GM23338 (cell line): ENCODE measurements around the gene YTHDF1. TPM values are rescaled to one million over a fixed set of nuclear protein-coding genes. Genes with fewer than 3 reads are reported as not detected.

Experiments
- ATAC-seq: fragments of 200-7000 bp; cut with Tn5 transposase; 3 replicates; pipeline ENCODE4 v1.9.1; 2020
- DNase-seq: peaks from one replicate; pipeline ENCODE4 v3.0.0-alpha.2; 2015; ENCODE audit warnings: low spot score
- H2AFZ ChIP-seq: fragments of 200-600 bp; sonication (generic); 2 replicates; pipeline ENCODE4 v1.8.0; 2016; ENCODE audit warnings: antibody characterized with exemption, mild to moderate bottlenecking, moderate library complexity
- H3F3A ChIP-seq: fragments of 200-600 bp; sonication (generic); replicated peaks from 2 replicates; pipeline ENCODE4 v1.8.0; 2017; ENCODE audit warnings: antibody characterized with exemption, mixed run types, low read depth
- H3K27ac ChIP-seq: fragments of 200-600 bp; sonication (generic); 2 replicates; pipeline ENCODE4 v1.6.1; 2016; ENCODE audit warnings: low read depth
- H3K27me3 ChIP-seq: fragments of 200-600 bp; sonication (generic); 2 replicates; pipeline ENCODE4 v1.8.0; 2016; ENCODE audit warnings: mild to moderate bottlenecking, mixed run types, moderate library complexity; ENCODE audit not compliant: insufficient read depth
- H3K36me3 ChIP-seq: fragments of 200-600 bp; sonication (generic); 2 replicates; pipeline ENCODE4 v1.8.0; 2016; ENCODE audit warnings: mild to moderate bottlenecking; ENCODE audit not compliant: insufficient read depth
- H3K4me1 ChIP-seq: fragments of 200-600 bp; sonication (generic); 2 replicates; pipeline ENCODE4 v1.8.0; 2016; ENCODE audit warnings: mild to moderate bottlenecking, moderate library complexity; ENCODE audit not compliant: insufficient read depth
- H3K4me2 ChIP-seq: fragments of 200-600 bp; sonication (generic); 2 replicates; pipeline ENCODE4 v1.7.1; 2017; ENCODE audit warnings: mixed run types
- H3K4me3 ChIP-seq: fragments of 200-600 bp; sonication (generic); 2 replicates; pipeline ENCODE4 v1.6.1; 2016; ENCODE audit warnings: mixed run types
- H3K79me2 ChIP-seq: fragments of 200-600 bp; sonication (generic); replicated peaks from 2 replicates; pipeline ENCODE4 v1.8.0; 2017; ENCODE audit warnings: mild to moderate bottlenecking; ENCODE audit not compliant: insufficient read depth
- H3K9me2 ChIP-seq: fragments of 200-600 bp; sonication (generic); 2 replicates; pipeline ENCODE4 v1.8.0; 2017; ENCODE audit not compliant: insufficient read depth
- H4K20me1 ChIP-seq: fragments of 200-600 bp; sonication (generic); replicated peaks from 2 replicates; pipeline ENCODE4 v1.8.0; 2017; ENCODE audit warnings: mild to moderate bottlenecking; ENCODE audit not compliant: insufficient read depth
- H3K27ac Mint-ChIP-seq: 2 replicates; pipeline ENCODE4 v1.8.0; 2020; ENCODE audit warnings: inconsistent platforms, mild to moderate bottlenecking, moderate library complexity, mixed read lengths
- H3K27me3 Mint-ChIP-seq: 3 replicates; pipeline ENCODE4 v1.8.0; 2022; ENCODE audit warnings: low read depth, mild to moderate bottlenecking, moderate library complexity, mixed read lengths, inconsistent platforms; ENCODE audit not compliant: insufficient read depth, poor library complexity
- H3K36me3 Mint-ChIP-seq: 3 replicates; pipeline ENCODE4 v1.8.0; 2021; ENCODE audit warnings: low read depth, mild to moderate bottlenecking, inconsistent platforms, moderate library complexity, mixed read lengths
- H3K4me1 Mint-ChIP-seq: 3 replicates; pipeline ENCODE4 v1.8.0; 2020; ENCODE audit warnings: mild to moderate bottlenecking, inconsistent platforms, mixed read lengths
- H3K4me3 Mint-ChIP-seq: 3 replicates; pipeline ENCODE4 v1.8.0; 2021; ENCODE audit warnings: moderate library complexity, mild to moderate bottlenecking, inconsistent platforms, mixed read lengths
- H3K9me3 Mint-ChIP-seq: 3 replicates; pipeline ENCODE4 v1.8.0; 2020; ENCODE audit warnings: moderate library complexity, mild to moderate bottlenecking, inconsistent platforms, mixed read lengths
- CREB1 ChIP-seq: fragments of 250-450 bp; sonication (Bioruptor Pico); IDR thresholded peaks from 2 replicates; pipeline ENCODE4 v1.5.0; 2020; ENCODE audit warnings: low read depth, mild to moderate bottlenecking, moderate library complexity
- EZH2 ChIP-seq: fragments of 200-600 bp; sonication (generic); IDR thresholded peaks from one replicate; pipeline ENCODE4 v1.8.0; 2017; ENCODE audit warnings: antibody characterized with exemption, mild to moderate bottlenecking, low read depth; ENCODE audit not compliant: unreplicated experiment
- EZH2phosphoT487 ChIP-seq: fragments of 200-600 bp; sonication (generic); IDR thresholded peaks from one replicate; pipeline ENCODE4 v1.8.1; 2018; ENCODE audit warnings: antibody characterized with exemption; ENCODE audit not compliant: unreplicated experiment
- JUNB ChIP-seq: IDR thresholded peaks from one replicate; pipeline ENCODE4 v1.6.1; 2016; ENCODE audit warnings: antibody characterized with exemption; ENCODE audit not compliant: unreplicated experiment
- POLR2AphosphoS5 ChIP-seq: IDR thresholded peaks from 2 replicates; pipeline ENCODE4 v1.6.1; 2016; ENCODE audit warnings: antibody characterized with exemption, low read depth
- ZNF114 ChIP-seq: fragments of 250-450 bp; sonication (Bioruptor Pico); IDR thresholded peaks from 2 replicates; pipeline ENCODE4 v1.5.0; 2020; ENCODE audit warnings: mild to moderate bottlenecking, moderate library complexity
- ZNF331 ChIP-seq: fragments of 250-450 bp; sonication (Bioruptor Pico); IDR thresholded peaks from 2 replicates; pipeline ENCODE4 v1.5.0; 2020; ENCODE audit warnings: low read depth, mild to moderate bottlenecking, moderate library complexity
- polyA plus RNA-seq: library from polyadenylated mRNA; unstranded; fragments of >200 nt; fragmentation: Nextera tagmentation; extraction: Ambion mirVana; gene quantifications from 2 replicates; pipeline ENCODE4 v1.2.1, GENCODE V29; 2016
- total RNA-seq: library from RNA; depleted of rRNA; stranded (reverse); fragments of >200 nt; shearing (Covaris generic); gene quantifications from 2 replicates; pipeline ENCODE4 v1.2.3, GENCODE V29; 2014
- TF ChIP-seq, protein P1 (sequence below): IDR thresholded peaks from one replicate; pipeline ENCODE4 v1.6.1; 2018; ENCODE audit warnings: antibody characterized with exemption; ENCODE audit not compliant: unreplicated experiment
- TF ChIP-seq, protein P2 (sequence below), 2 experiments: fragments of 200-600 bp in 1 of 2; sonication (generic) in 1 of 2; conservative IDR thresholded peaks; 2 replicates each; pipeline versions ENCODE4 v1.5.1 to v1.6.1; 2016 to 2017; ENCODE audit warnings: antibody characterized with exemption in 2 of 2, low read depth in 2 of 2, mild to moderate bottlenecking in 2 of 2, moderate library complexity in 1 of 2
- TF ChIP-seq, protein P3 (sequence below): IDR thresholded peaks from 2 replicates; pipeline ENCODE4 v1.6.1; 2016; ENCODE audit warnings: antibody characterized with exemption

YTHDF1 gene
- total and polyA plus RNA-seq, 2 experiments from 2014 or later = 30.9 to 64.3 TPM

DNA sequence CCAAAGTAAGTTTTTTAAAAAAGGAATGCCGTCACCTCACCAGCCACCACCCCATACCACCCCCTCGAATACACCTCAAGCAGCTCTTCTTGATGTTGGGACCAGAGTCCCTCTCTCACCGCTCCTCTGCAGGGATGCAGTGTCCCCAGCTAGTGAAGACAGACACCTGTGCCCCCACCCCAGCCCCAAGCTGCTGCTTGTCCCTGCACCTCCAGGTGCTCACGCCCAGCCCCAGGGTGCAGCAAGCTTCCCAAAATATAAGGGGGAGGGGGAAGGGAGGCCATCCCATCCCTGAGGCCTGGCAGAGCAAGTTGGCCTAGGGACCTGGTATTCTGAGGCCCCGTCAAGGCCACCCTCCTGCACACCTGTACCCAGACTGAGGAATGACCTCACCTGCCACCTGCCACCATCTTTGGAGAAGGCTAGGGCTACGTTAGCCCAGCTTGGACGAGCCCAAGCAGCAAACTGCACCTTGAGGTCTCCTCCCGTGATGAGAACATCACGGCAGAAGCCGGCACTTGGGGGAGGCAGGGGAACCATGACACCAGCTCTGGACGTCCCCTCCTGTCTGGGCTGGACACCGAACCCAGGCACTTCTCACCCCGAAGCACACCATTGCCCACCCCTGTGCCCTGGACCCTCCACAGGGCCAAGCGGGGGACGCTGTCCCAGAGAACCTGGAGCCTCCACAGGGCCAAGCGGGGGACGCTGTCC, 25.9 kb downstream of the YTHDF1 start (continued):
- TF ChIP-seq, protein P1, sequence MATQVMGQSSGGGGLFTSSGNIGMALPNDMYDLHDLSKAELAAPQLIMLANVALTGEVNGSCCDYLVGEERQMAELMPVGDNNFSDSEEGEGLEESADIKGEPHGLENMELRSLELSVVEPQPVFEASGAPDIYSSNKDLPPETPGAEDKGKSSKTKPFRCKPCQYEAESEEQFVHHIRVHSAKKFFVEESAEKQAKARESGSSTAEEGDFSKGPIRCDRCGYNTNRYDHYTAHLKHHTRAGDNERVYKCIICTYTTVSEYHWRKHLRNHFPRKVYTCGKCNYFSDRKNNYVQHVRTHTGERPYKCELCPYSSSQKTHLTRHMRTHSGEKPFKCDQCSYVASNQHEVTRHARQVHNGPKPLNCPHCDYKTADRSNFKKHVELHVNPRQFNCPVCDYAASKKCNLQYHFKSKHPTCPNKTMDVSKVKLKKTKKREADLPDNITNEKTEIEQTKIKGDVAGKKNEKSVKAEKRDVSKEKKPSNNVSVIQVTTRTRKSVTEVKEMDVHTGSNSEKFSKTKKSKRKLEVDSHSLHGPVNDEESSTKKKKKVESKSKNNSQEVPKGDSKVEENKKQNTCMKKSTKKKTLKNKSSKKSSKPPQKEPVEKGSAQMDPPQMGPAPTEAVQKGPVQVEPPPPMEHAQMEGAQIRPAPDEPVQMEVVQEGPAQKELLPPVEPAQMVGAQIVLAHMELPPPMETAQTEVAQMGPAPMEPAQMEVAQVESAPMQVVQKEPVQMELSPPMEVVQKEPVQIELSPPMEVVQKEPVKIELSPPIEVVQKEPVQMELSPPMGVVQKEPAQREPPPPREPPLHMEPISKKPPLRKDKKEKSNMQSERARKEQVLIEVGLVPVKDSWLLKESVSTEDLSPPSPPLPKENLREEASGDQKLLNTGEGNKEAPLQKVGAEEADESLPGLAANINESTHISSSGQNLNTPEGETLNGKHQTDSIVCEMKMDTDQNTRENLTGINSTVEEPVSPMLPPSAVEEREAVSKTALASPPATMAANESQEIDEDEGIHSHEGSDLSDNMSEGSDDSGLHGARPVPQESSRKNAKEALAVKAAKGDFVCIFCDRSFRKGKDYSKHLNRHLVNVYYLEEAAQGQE = no peak
- TF ChIP-seq ZNF114 (CRISPR knock-in tag) (no peak), POLR2AphosphoS5 (no peak), CREB1 (CRISPR knock-in tag) (no peak), EZH2 (no peak)
- TF ChIP-seq, protein P2, sequence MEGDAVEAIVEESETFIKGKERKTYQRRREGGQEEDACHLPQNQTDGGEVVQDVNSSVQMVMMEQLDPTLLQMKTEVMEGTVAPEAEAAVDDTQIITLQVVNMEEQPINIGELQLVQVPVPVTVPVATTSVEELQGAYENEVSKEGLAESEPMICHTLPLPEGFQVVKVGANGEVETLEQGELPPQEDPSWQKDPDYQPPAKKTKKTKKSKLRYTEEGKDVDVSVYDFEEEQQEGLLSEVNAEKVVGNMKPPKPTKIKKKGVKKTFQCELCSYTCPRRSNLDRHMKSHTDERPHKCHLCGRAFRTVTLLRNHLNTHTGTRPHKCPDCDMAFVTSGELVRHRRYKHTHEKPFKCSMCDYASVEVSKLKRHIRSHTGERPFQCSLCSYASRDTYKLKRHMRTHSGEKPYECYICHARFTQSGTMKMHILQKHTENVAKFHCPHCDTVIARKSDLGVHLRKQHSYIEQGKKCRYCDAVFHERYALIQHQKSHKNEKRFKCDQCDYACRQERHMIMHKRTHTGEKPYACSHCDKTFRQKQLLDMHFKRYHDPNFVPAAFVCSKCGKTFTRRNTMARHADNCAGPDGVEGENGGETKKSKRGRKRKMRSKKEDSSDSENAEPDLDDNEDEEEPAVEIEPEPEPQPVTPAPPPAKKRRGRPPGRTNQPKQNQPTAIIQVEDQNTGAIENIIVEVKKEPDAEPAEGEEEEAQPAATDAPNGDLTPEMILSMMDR (conservative IDR thresholded peaks at IDR 0.05; ENCODE audit: low read depth in 2 of 2) = no peak
- TF ChIP-seq, protein P3, sequence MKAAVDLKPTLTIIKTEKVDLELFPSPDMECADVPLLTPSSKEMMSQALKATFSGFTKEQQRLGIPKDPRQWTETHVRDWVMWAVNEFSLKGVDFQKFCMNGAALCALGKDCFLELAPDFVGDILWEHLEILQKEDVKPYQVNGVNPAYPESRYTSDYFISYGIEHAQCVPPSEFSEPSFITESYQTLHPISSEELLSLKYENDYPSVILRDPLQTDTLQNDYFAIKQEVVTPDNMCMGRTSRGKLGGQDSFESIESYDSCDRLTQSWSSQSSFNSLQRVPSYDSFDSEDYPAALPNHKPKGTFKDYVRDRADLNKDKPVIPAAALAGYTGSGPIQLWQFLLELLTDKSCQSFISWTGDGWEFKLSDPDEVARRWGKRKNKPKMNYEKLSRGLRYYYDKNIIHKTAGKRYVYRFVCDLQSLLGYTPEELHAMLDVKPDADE = no peak

DNA sequence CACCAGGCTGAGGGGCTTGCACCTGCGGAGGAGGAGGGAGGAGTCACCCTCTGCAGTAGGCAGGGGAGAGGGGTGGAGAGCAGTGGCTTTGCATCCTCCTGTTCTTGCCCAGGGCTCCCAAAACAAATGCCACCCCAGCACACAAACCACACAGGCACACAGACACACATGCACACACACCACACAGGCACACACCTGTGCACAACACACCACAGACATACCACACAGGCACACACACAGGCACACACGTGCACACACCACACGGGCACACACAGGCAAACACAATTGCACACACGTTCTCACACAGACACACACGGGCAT, 26.6 kb downstream of the YTHDF1 start:
- Mint-ChIP-seq H3K27me3 (peaks cover 41% of the 10 kb centered on the region), H3K27ac (no peak overlapping the region), H3K4me3 (no peak overlapping the region), H3K36me3 (no peaks in the 10 kb centered on the region), H3K9me3 (no peaks in the 10 kb centered on the region; the same call in 2 of the 3 replicates), H3K4me1 (peaks cover 3% of the 10 kb centered on the region; the same call in 1 of the 3 replicates)
- Histone ChIP-seq H4K20me1 (peaks cover 6% of the 10 kb centered on the region; the same call in 1 of the 2 replicates), H3K27me3 (no peaks in the 10 kb centered on the region), H3K4me2 (no peak overlapping the region), H3K27ac (no peak overlapping the region), H3K4me1 (peaks cover 3% of the 10 kb centered on the region; the same call in 1 of the 2 replicates), H2AFZ (no peak overlapping the region), H3K4me3 (no peak overlapping the region), H3K79me2 (no peaks in the 10 kb centered on the region), H3K9me2 (no peaks in the 10 kb centered on the region), H3F3A (peaks cover 16% of the 10 kb centered on the region), H3K36me3 (no peaks in the 10 kb centered on the region)
- DNase-seq (no peak), ATAC-seq (no peak)
- TF ChIP-seq, protein P2 (conservative IDR thresholded peaks at IDR 0.05; ENCODE audit: low read depth in 2 of 2) = no peak
- TF ChIP-seq EZH2 = no peak
- no peak for TF ChIP-seq CREB1 (CRISPR knock-in tag)
- no peak for TF ChIP-seq ZNF331
- no peak for TF ChIP-seq EZH2phosphoT487
- TF ChIP-seq JUNB = no peak
- TF ChIP-seq, protein P1 = no peak
